Lower lobe of right lung (tissue), 2 donors: ENCODE data around the gene UCN. TPM values are rescaled to one million over a fixed set of nuclear protein-coding genes. Genes with fewer than 3 reads are reported as not detected.
A peak's percentile ranks its signal among the peaks of the same experiment; 100 is the strongest.
"Not testable (repeated sequence)": the region's sequence is repeated elsewhere in the genome, so short reads cannot be mapped to it uniquely, and the experiment has no call there.

Source experiments
- ATAC-seq, 2 donors: fragments of 200-7000 bp; cut with Tn5 transposase; one replicate each; pipeline ENCODE4 v1.9.1; 2020 to 2022; ENCODE audit warnings: mild to moderate bottlenecking in 2 of 2, moderate library complexity in 2 of 2
- DNase-seq: peaks from one replicate; pipeline ENCODE4 v3.0.0-alpha.2; 2020
- H3K27ac ChIP-seq: fragments of 200-600 bp; one replicate; pipeline ENCODE4 v1.8.0; 2022
- H3K27me3 ChIP-seq: fragments of 200-600 bp; one replicate; pipeline ENCODE4 v1.8.0; 2022; ENCODE audit warnings: low read depth
- H3K36me3 ChIP-seq: fragments of 200-600 bp; one replicate; pipeline ENCODE4 v1.8.0; 2022; ENCODE audit warnings: mild to moderate bottlenecking
- H3K4me1 ChIP-seq: fragments of 200-600 bp; one replicate; pipeline ENCODE4 v1.8.0; 2022
- H3K4me3 ChIP-seq: fragments of 200-600 bp; one replicate; pipeline ENCODE4 v1.8.0; 2022; ENCODE audit warnings: mild to moderate bottlenecking
- H3K9me3 ChIP-seq: fragments of 200-600 bp; one replicate; pipeline ENCODE4 v1.8.0; 2022
- intact Hi-C: fragments of 100-400 bp; cut with DNase I; formaldehyde crosslinking; loops from one replicate; pipeline ENCODE4 v1.11.0; 2022
- total RNA-seq: library from RNA; stranded (reverse); fragmentation: NEBNext Ultra II Directional; extraction: Animal tissue kit (Norgen Biotek cat#: 25700); gene quantifications from one replicate; pipeline ENCODE4 v1.2.1, GENCODE V29; 2021
- TF ChIP-seq, protein P1 (sequence below): fragments of 200-600 bp; IDR thresholded peaks from one replicate; pipeline ENCODE4 v1.8.0; 2022; ENCODE audit warnings: antibody characterized with exemption, mild to moderate bottlenecking
- donor health status: DM: no; HTN: yes; CAD: no; lungs with severe emphysema.

UCN gene
- total RNA-seq, 1 donor from 2014 or later: 4.0 TPM

DNA sequence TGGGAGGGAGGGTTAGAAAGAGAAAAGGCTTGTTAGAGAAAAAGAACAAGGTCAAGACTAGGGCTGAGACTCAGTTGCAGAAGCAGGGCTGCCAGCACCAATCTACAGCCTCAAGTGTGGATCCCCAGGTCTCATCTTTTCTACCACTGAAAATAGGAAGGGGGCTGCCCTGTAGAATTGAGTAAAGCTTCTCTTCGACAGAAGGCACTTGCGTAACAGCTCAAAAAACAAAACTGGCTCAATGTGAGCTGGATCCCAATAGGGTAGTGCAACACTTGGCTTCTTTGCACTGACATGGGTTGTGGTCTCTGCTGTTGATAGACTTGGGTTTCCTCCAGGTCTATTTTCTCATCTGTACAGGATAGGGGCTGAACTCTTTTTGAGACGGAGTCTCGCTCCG is 16.5 kb upstream of the UCN start:
- H3K4me1 ChIP-seq: peaks cover 20% of the 10 kb centered on the region
- H3K27me3 ChIP-seq: no peaks in the 10 kb centered on the region
- peaks cover 39% of the 10 kb centered on the region for H3K36me3 ChIP-seq
- ATAC-seq (no peak), DNase-seq (no peak)
- intact Hi-C loops: no loop called here
- H3K4me3 ChIP-seq: no peak overlapping the region
- H3K9me3 ChIP-seq: no peaks in the 10 kb centered on the region
- TF ChIP-seq, protein P1, sequence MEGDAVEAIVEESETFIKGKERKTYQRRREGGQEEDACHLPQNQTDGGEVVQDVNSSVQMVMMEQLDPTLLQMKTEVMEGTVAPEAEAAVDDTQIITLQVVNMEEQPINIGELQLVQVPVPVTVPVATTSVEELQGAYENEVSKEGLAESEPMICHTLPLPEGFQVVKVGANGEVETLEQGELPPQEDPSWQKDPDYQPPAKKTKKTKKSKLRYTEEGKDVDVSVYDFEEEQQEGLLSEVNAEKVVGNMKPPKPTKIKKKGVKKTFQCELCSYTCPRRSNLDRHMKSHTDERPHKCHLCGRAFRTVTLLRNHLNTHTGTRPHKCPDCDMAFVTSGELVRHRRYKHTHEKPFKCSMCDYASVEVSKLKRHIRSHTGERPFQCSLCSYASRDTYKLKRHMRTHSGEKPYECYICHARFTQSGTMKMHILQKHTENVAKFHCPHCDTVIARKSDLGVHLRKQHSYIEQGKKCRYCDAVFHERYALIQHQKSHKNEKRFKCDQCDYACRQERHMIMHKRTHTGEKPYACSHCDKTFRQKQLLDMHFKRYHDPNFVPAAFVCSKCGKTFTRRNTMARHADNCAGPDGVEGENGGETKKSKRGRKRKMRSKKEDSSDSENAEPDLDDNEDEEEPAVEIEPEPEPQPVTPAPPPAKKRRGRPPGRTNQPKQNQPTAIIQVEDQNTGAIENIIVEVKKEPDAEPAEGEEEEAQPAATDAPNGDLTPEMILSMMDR: no peak
- no peak overlapping the region for H3K27ac ChIP-seq

GRCh38 chr2:27323596-27324285 is 15.5 kb upstream of the UCN start:
- Histone ChIP-seq H3K36me3 (peaks cover 30% of the 10 kb centered on the region), H3K27ac (peak overlapping the region; percentile 99), H3K27me3 (no peaks in the 10 kb centered on the region), H3K9me3 (no peaks in the 10 kb centered on the region), H3K4me1 (peaks cover 20% of the 10 kb centered on the region), H3K4me3 (peak overlapping the region; percentile 92)
- intact Hi-C loops: no loop called here
- TF ChIP-seq, protein P1: no peak
- ATAC-seq (peak in 1 of 2 donors; percentile 45), DNase-seq (peak; percentile 13)

- TF ChIP-seq, protein P1: no peak
- Histone ChIP-seq H3K4me1 (peaks cover 20% of the 10 kb centered on the region), H3K4me3 (peak within 1 kb of the TSS; percentile 92), H3K36me3 (peaks cover 22% of the 10 kb centered on the region), H3K27me3 (no peaks in the 10 kb centered on the region), H3K27ac (peak within 1 kb of the TSS; percentile 99), H3K9me3 (no peaks in the 10 kb centered on the region)
- DNase-seq (peak; percentile 95), ATAC-seq (peak; percentile 96 to 98)
- intact Hi-C loops: no loop called here
These were observed 14.7 kb upstream of the UCN start, which contains the start of gene MPV17 for GRCh38 chr2:27322766-27323595. Gene MPV17 (minus strand): TSS chr2:27323097. CDS start chr2:27322517, 580 bp downstream.

GRCh38 chr2:27322301-27322765 is 14.1 kb upstream of the UCN start:
- Histone ChIP-seq H3K4me1 (peaks cover 20% of the 10 kb centered on the region), H3K36me3 (peaks cover 20% of the 10 kb centered on the region), H3K27me3 (no peaks in the 10 kb centered on the region), H3K4me3 (peak overlapping the region; percentile 92), H3K9me3 (no peaks in the 10 kb centered on the region), H3K27ac (peak overlapping the region; percentile 99)
- intact Hi-C loops: no loop called here
- peak; percentile 60 for DNase-seq
- TF ChIP-seq, protein P1: no peak
- peak; percentile 40 to 55 for ATAC-seq

- Histone ChIP-seq H3K27me3 (no peaks in the 10 kb centered on the region), H3K9me3 (no peaks in the 10 kb centered on the region), H3K4me3 (no peak overlapping the region), H3K27ac (peak overlapping the region; percentile 99), H3K4me1 (peaks cover 25% of the 10 kb centered on the region), H3K36me3 (peaks cover 11% of the 10 kb centered on the region)
- ATAC-seq (peak; percentile 49 to 63), DNase-seq (peak; percentile 61)
- TF ChIP-seq, protein P1: no peak
- intact Hi-C loops: no loop called here
These were observed 12.8 kb upstream of the UCN start for GRCh38 chr2:27320958-27321543.

DNA sequence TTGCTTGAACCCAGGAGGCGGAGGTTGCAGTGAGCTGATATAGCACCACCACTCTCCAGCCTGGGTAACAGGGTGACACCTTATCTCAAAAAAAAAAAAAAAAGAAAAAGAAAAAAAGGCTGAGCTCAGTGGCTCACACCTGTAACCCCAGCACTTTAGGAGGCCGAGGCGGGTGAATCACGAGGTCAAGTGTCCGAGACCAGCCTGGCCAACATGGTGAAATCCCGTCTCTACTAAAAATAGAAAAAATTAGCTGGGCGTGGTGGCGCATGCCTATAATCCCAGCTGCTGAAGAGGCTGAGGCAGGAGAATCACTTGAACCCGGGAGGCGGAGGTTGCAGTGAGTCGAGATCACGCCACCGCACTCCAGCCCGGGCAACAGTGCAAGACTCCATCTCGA is 11.6 kb upstream of the UCN start:
- H3K27ac ChIP-seq, H3K4me3 ChIP-seq, ATAC-seq, H3K9me3 ChIP-seq, intact Hi-C loops, H3K27me3 ChIP-seq, DNase-seq: not testable (repeated sequence)
- H3K36me3 ChIP-seq: peaks cover 14% of the 10 kb centered on the region
- peaks cover 25% of the 10 kb centered on the region for H3K4me1 ChIP-seq
